ENCODE measurements around the gene FARP1.

The FARP1 gene

GRCh38 chr13:98142380-98143156 lies at the start of gene FARP1:
Gene FARP1, plus strand, starts transcription at chr13:98143094. Its CDS starts 70,149 bp downstream, at chr13:98213243.
- H2AFZ ChIP-seq (ENCODE audit: low read length, unreplicated experiment) = peak within 1 kb of the TSS; percentile 87
- peak within 1 kb of the TSS; percentile 0; the same call in 1 of the 2 replicates for H3K27ac ChIP-seq (ENCODE audit: low read depth, low read length)

GRCh38 chr13:98094678-98095266 lies 48.1 kb upstream of the FARP1 start:
- no peak overlapping the region for H2AFZ ChIP-seq (ENCODE audit: low read length, unreplicated experiment)
- peaks cover under 1% of the 10 kb centered on the region for H3K4me1 ChIP-seq (ENCODE audit: control insufficient read depth, insufficient read depth, low read length, unreplicated experiment)
- no peaks in the 10 kb centered on the region for H3K27me3 ChIP-seq (ENCODE audit: insufficient read depth, low read length)
- H3K79me2 ChIP-seq (ENCODE audit: control insufficient read depth, insufficient read depth, low read length, unreplicated experiment) = no peaks in the 10 kb centered on the region
- H3K36me3 ChIP-seq (ENCODE audit: insufficient read depth, low read length) = no peaks in the 10 kb centered on the region
- H3K4me3 ChIP-seq (ENCODE audit: low read depth, low read length) = no peak overlapping the region
- no peak overlapping the region for H3K27ac ChIP-seq (ENCODE audit: low read depth, low read length)

More at GRCh38 chr13:98142380-98143156, at the start of gene FARP1:
- peak within 1 kb of the TSS; percentile 86 for H3K4me3 ChIP-seq (ENCODE audit: low read depth, low read length)
- H3K36me3 ChIP-seq (ENCODE audit: insufficient read depth, low read length) = no peaks in the 10 kb centered on the region
- peaks cover 28% of the 10 kb centered on the region for H3K79me2 ChIP-seq (ENCODE audit: control insufficient read depth, insufficient read depth, low read length, unreplicated experiment)
- peaks cover 21% of the 10 kb centered on the region for H3K4me1 ChIP-seq (ENCODE audit: control insufficient read depth, insufficient read depth, low read length, unreplicated experiment)
- H3K27me3 ChIP-seq (ENCODE audit: insufficient read depth, low read length) = no peaks in the 10 kb centered on the region

GRCh38 chr13:98096059-98096458 lies 46.8 kb upstream of the FARP1 start:
- Histone ChIP-seq H3K27ac (ENCODE audit: low read depth, low read length) (no peak overlapping the region), H3K4me1 (ENCODE audit: control insufficient read depth, insufficient read depth, low read length, unreplicated experiment) (no peaks in the 10 kb centered on the region), H3K4me3 (ENCODE audit: low read depth, low read length) (no peak overlapping the region), H3K79me2 (ENCODE audit: control insufficient read depth, insufficient read depth, low read length, unreplicated experiment) (no peaks in the 10 kb centered on the region), H3K36me3 (ENCODE audit: insufficient read depth, low read length) (no peaks in the 10 kb centered on the region), H3K27me3 (ENCODE audit: insufficient read depth, low read length) (no peaks in the 10 kb centered on the region), H2AFZ (ENCODE audit: low read length, unreplicated experiment) (no peak overlapping the region)

GRCh38 chr13:98097749-98098148 lies 45.1 kb upstream of the FARP1 start:
- Histone ChIP-seq H3K27me3 (ENCODE audit: insufficient read depth, low read length) (no peaks in the 10 kb centered on the region), H3K36me3 (ENCODE audit: insufficient read depth, low read length) (no peaks in the 10 kb centered on the region), H3K27ac (ENCODE audit: low read depth, low read length) (no peak overlapping the region), H2AFZ (ENCODE audit: low read length, unreplicated experiment) (no peak overlapping the region), H3K79me2 (ENCODE audit: control insufficient read depth, insufficient read depth, low read length, unreplicated experiment) (no peaks in the 10 kb centered on the region), H3K4me3 (ENCODE audit: low read depth, low read length) (no peak overlapping the region), H3K4me1 (ENCODE audit: control insufficient read depth, insufficient read depth, low read length, unreplicated experiment) (no peaks in the 10 kb centered on the region)

GRCh38 chr13:98098516-98098915 lies 44.4 kb upstream of the FARP1 start:
- Histone ChIP-seq H3K27ac (ENCODE audit: low read depth, low read length) (no peak overlapping the region), H3K4me3 (ENCODE audit: low read depth, low read length) (no peak overlapping the region), H3K36me3 (ENCODE audit: insufficient read depth, low read length) (no peaks in the 10 kb centered on the region), H3K27me3 (ENCODE audit: insufficient read depth, low read length) (no peaks in the 10 kb centered on the region), H2AFZ (ENCODE audit: low read length, unreplicated experiment) (no peak overlapping the region), H3K79me2 (ENCODE audit: control insufficient read depth, insufficient read depth, low read length, unreplicated experiment) (no peaks in the 10 kb centered on the region), H3K4me1 (ENCODE audit: control insufficient read depth, insufficient read depth, low read length, unreplicated experiment) (no peaks in the 10 kb centered on the region)

- no peaks in the 10 kb centered on the region for H3K27me3 ChIP-seq (ENCODE audit: insufficient read depth, low read length)
- H3K27ac ChIP-seq (ENCODE audit: low read depth, low read length) = no peak overlapping the region
- no peak overlapping the region for H3K4me3 ChIP-seq (ENCODE audit: low read depth, low read length)
- no peaks in the 10 kb centered on the region for H3K79me2 ChIP-seq (ENCODE audit: control insufficient read depth, insufficient read depth, low read length, unreplicated experiment)
- H2AFZ ChIP-seq (ENCODE audit: low read length, unreplicated experiment) = no peak overlapping the region
- H3K4me1 ChIP-seq (ENCODE audit: control insufficient read depth, insufficient read depth, low read length, unreplicated experiment) = no peaks in the 10 kb centered on the region
- H3K36me3 ChIP-seq (ENCODE audit: insufficient read depth, low read length) = no peaks in the 10 kb centered on the region
These were observed 43.3 kb upstream of the FARP1 start for GRCh38 chr13:98099627-98100026.

GRCh38 chr13:98100481-98100880 lies 42.4 kb upstream of the FARP1 start:
- Histone ChIP-seq H2AFZ (ENCODE audit: low read length, unreplicated experiment) (no peak overlapping the region), H3K36me3 (ENCODE audit: insufficient read depth, low read length) (no peaks in the 10 kb centered on the region), H3K27ac (ENCODE audit: low read depth, low read length) (no peak overlapping the region), H3K79me2 (ENCODE audit: control insufficient read depth, insufficient read depth, low read length, unreplicated experiment) (no peaks in the 10 kb centered on the region), H3K4me3 (ENCODE audit: low read depth, low read length) (no peak overlapping the region), H3K4me1 (ENCODE audit: control insufficient read depth, insufficient read depth, low read length, unreplicated experiment) (no peaks in the 10 kb centered on the region), H3K27me3 (ENCODE audit: insufficient read depth, low read length) (no peaks in the 10 kb centered on the region)

GRCh38 chr13:98103531-98103930 lies 39.4 kb upstream of the FARP1 start:
- Histone ChIP-seq H2AFZ (ENCODE audit: low read length, unreplicated experiment) (no peak overlapping the region), H3K79me2 (ENCODE audit: control insufficient read depth, insufficient read depth, low read length, unreplicated experiment) (no peaks in the 10 kb centered on the region), H3K27me3 (ENCODE audit: insufficient read depth, low read length) (no peaks in the 10 kb centered on the region), H3K27ac (ENCODE audit: low read depth, low read length) (no peak overlapping the region), H3K4me3 (ENCODE audit: low read depth, low read length) (no peak overlapping the region), H3K4me1 (ENCODE audit: control insufficient read depth, insufficient read depth, low read length, unreplicated experiment) (no peaks in the 10 kb centered on the region), H3K36me3 (ENCODE audit: insufficient read depth, low read length) (no peaks in the 10 kb centered on the region)

- Histone ChIP-seq H3K36me3 (ENCODE audit: insufficient read depth, low read length) (no peaks in the 10 kb centered on the region), H2AFZ (ENCODE audit: low read length, unreplicated experiment) (no peak overlapping the region), H3K79me2 (ENCODE audit: control insufficient read depth, insufficient read depth, low read length, unreplicated experiment) (no peaks in the 10 kb centered on the region), H3K27ac (ENCODE audit: low read depth, low read length) (no peak overlapping the region), H3K4me1 (ENCODE audit: control insufficient read depth, insufficient read depth, low read length, unreplicated experiment) (no peaks in the 10 kb centered on the region), H3K4me3 (ENCODE audit: low read depth, low read length) (no peak overlapping the region), H3K27me3 (ENCODE audit: insufficient read depth, low read length) (no peaks in the 10 kb centered on the region)
These were observed 38.7 kb upstream of the FARP1 start for GRCh38 chr13:98103942-98104880.

GRCh38 chr13:98105929-98106336 lies 37.0 kb upstream of the FARP1 start:
- Histone ChIP-seq H2AFZ (ENCODE audit: low read length, unreplicated experiment) (no peak overlapping the region), H3K79me2 (ENCODE audit: control insufficient read depth, insufficient read depth, low read length, unreplicated experiment) (no peaks in the 10 kb centered on the region), H3K27me3 (ENCODE audit: insufficient read depth, low read length) (no peaks in the 10 kb centered on the region), H3K4me3 (ENCODE audit: low read depth, low read length) (no peak overlapping the region), H3K27ac (ENCODE audit: low read depth, low read length) (no peak overlapping the region), H3K36me3 (ENCODE audit: insufficient read depth, low read length) (no peaks in the 10 kb centered on the region), H3K4me1 (ENCODE audit: control insufficient read depth, insufficient read depth, low read length, unreplicated experiment) (no peaks in the 10 kb centered on the region)

Measured in ACC112 (cell line).